Mesothelial cell of epicardium (in vitro differentiated cells): ENCODE data around the gene ACSF2. TPM values are rescaled to one million over a fixed set of nuclear protein-coding genes. Genes with fewer than 3 reads are reported as not detected.
A peak's percentile ranks its signal among the peaks of the same experiment; 100 is the strongest.

Experiments
- DNase-seq, 2 experiments: peaks; one replicate each; pipeline ENCODE4 v3.0.0; 2021; ENCODE audit warnings: low spot score in 2 of 2; ENCODE audit not compliant: unreplicated experiment in 2 of 2
- H3K27ac Mint-ChIP-seq: 2 replicates; pipeline ENCODE4 v1.8.0; 2021; ENCODE audit warnings: mixed read lengths
- H3K27me3 Mint-ChIP-seq: 2 replicates; pipeline ENCODE4 v1.8.0; 2021; ENCODE audit warnings: low read depth, mixed read lengths
- H3K36me3 Mint-ChIP-seq: 2 replicates; pipeline ENCODE4 v1.8.0; 2021; ENCODE audit warnings: mixed read lengths
- H3K4me1 Mint-ChIP-seq: 2 replicates; pipeline ENCODE4 v1.8.0; 2021; ENCODE audit warnings: mixed read lengths
- H3K4me3 Mint-ChIP-seq: 2 replicates; pipeline ENCODE4 v1.8.0; 2021; ENCODE audit warnings: mild to moderate bottlenecking, moderate library complexity, mixed read lengths
- H3K9me3 Mint-ChIP-seq: 2 replicates; pipeline ENCODE4 v1.8.0; 2021; ENCODE audit warnings: mixed read lengths
- total RNA-seq: library from RNA; stranded (reverse); gene quantifications from 3 replicates; pipeline ENCODE4 v1.2.1, GENCODE V29; 2021
- TF ChIP-seq, protein P1 (sequence below): fragments of 200-600 bp; sonication (generic); IDR thresholded peaks from one replicate; pipeline ENCODE4 v1.5.0; 2021; ENCODE audit warnings: antibody characterized with exemption; ENCODE audit not compliant: unreplicated experiment

The ACSF2 gene
- total RNA-seq, 1 donor from 2014 or later: 113 TPM

DNA sequence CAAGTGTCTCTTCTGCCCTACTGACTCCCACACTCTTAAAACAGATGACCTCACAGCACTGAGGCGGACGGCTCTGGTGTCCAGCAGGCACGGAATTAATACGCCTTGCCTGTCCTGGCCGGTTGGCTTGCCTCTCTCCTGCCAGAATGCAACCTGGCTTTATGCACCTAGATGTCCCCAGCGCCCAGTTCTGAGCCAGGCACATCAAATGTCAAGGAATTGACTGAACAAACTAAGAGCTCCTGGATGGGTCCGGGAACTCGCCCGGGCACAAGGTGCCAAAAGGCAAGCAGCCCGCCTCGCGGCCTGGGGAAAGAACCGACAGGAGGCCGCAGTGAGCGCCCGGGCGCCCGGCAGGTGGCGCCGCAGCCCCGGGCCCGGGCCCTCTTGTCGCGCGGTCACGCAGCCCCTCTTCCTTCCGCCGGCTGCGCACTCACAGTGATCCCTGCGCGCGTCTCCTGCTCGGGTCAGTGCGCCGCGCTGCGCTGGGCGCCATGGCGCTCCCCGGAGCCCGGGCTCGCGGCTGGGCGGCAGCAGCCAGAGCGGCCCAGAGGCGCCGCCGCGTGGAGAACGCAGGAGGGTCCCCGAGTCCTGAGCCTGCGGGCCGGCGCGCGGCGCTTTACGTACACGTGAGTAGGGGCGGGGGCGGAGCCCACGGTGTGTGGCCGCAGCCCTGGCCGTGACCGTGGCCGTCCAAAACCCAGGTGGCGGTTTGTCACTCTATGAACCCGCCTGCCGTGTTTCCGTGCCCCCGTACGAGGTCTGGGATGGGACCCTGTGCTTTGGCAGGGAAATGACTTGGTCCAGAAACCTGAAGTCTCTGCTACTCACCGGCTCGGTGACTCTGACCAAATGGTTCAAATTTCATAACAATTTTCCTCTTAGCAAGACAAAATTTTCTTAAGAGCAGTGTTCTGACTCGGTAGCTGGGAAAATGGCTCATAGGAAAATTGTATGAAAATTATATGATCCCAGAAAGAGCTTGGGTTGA, 52.7 kb downstream of the ACSF2 start, which contains the start of gene RSAD1:
RSAD1 (plus strand) TSS at position 470 of the 991 bp plus-strand sequence; CDS start at position 495, 25 bp downstream.
- Mint-ChIP-seq H3K36me3 (peaks cover 11% of the 10 kb centered on the region), H3K27ac (peak within 1 kb of the TSS; percentile 92), H3K4me1 (peaks cover 12% of the 10 kb centered on the region), H3K27me3 (no peaks in the 10 kb centered on the region), H3K9me3 (no peaks in the 10 kb centered on the region), H3K4me3 (peak within 1 kb of the TSS; percentile 81)
- peak; percentile 81 to 87 for DNase-seq
- TF ChIP-seq, protein P1, sequence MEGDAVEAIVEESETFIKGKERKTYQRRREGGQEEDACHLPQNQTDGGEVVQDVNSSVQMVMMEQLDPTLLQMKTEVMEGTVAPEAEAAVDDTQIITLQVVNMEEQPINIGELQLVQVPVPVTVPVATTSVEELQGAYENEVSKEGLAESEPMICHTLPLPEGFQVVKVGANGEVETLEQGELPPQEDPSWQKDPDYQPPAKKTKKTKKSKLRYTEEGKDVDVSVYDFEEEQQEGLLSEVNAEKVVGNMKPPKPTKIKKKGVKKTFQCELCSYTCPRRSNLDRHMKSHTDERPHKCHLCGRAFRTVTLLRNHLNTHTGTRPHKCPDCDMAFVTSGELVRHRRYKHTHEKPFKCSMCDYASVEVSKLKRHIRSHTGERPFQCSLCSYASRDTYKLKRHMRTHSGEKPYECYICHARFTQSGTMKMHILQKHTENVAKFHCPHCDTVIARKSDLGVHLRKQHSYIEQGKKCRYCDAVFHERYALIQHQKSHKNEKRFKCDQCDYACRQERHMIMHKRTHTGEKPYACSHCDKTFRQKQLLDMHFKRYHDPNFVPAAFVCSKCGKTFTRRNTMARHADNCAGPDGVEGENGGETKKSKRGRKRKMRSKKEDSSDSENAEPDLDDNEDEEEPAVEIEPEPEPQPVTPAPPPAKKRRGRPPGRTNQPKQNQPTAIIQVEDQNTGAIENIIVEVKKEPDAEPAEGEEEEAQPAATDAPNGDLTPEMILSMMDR: peak; percentile 76

DNA sequence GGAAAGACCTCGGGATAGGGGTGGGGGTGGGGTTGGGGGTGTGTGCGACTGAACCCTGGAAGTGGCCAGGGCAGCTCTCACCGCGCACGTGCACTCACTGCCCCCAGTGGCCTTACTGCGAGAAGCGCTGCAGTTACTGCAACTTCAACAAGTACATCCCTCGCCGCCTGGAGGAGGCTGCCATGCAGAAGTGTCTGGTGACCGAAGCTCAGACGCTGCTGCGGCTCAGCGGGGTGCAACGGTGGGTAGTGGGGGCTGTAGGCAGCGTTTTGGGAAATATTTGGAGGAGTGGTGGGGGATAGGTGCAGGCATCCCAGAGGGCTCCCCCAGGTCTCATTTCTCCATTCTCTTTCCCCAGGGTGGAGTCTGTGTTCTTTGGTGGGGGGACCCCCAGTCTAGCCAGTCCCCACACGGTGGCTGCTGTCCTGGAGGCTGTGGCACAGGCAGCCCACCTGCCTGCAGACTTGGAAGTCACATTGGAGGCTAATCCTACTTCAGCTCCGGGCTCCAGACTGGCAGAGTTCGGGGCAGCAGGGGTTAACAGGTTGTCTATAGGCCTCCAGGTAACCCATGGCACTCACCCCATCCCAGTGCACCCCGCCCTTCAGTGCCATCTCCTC, 53.6 kb downstream of the ACSF2 start:
- H3K36me3 Mint-ChIP-seq: peaks cover 11% of the 10 kb centered on the region
- peak overlapping the region; percentile 90 for H3K27ac Mint-ChIP-seq
- peaks cover 12% of the 10 kb centered on the region for H3K4me1 Mint-ChIP-seq
- no peaks in the 10 kb centered on the region for H3K27me3 Mint-ChIP-seq
- no peaks in the 10 kb centered on the region for H3K9me3 Mint-ChIP-seq
- TF ChIP-seq, protein P1: no peak
- peak; percentile 51 to 72 for DNase-seq
- H3K4me3 Mint-ChIP-seq: peak overlapping the region; percentile 81

DNA sequence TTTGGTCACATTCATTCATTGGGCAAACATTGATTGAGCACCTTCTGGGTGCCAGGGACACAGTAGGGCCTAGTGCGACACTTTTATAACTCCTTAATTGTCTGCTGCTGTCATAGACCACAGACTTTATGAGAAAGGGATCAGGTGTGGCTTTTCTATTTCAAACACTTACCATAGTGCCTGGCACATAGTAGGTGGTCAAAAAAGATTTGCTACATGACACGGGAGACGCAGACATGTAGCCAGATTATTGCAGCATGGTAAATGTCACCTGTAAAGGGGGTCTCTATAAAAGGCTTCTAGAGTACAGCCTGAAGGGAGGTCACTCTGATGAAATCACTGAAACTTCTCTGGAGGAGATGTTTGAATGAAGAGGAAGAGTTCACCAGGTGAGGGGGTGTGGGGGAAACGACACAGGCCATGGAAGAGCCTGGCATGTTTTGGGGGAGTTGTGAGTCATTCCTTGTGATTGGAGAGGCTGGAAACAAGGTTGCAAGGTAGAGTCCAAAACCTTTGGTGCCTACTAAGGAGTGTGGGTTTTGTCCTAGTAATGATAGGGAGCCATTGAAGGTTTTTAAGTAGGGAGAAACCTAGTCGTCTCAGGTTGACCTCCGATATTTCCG, 54.2 kb downstream of the ACSF2 start:
- Mint-ChIP-seq H3K27me3 (no peaks in the 10 kb centered on the region), H3K9me3 (no peaks in the 10 kb centered on the region), H3K27ac (no peak overlapping the region), H3K4me1 (peaks cover 12% of the 10 kb centered on the region), H3K36me3 (peaks cover 17% of the 10 kb centered on the region), H3K4me3 (peak overlapping the region; percentile 81)
- TF ChIP-seq, protein P1: no peak
- no peak for DNase-seq

DNA sequence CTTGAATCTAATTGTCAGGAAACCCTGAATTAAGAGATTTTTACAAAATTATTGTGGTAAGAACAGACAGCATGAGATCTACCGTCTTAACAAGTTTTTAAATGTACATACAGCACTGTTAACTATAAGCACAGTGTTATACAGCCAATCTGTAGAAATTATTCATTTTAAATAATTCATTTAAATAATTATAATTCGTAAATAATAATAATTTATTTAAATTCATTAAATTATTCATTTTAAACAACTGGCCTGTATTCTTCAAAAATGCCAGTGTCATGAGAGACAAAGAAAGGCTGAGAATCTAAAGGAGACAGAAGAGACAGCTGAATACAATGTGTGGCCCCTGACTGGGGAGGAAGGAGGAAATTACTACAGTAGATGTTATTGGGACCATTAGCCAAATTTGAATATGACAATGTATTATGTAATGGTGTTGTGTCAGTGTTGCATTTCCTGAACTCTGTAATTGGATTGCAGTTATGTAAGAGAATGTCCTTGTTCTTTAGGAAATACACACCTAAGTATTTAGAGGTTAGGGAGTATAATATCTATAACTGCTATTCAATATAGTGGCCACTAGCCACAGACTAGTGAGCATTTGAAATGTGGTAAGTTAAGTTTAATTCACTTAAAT, 55.0 kb downstream of the ACSF2 start:
- no peak overlapping the region for H3K4me3 Mint-ChIP-seq

More for the DNA sequence above, 55.0 kb downstream of the ACSF2 start:
- no peak for DNase-seq
- Mint-ChIP-seq H3K4me1 (peaks cover 12% of the 10 kb centered on the region), H3K9me3 (no peaks in the 10 kb centered on the region), H3K36me3 (peaks cover 19% of the 10 kb centered on the region), H3K27ac (no peak overlapping the region), H3K27me3 (no peaks in the 10 kb centered on the region)
- TF ChIP-seq, protein P1: no peak
